ENCODE results near the gene CTH. TPM values are rescaled to one million over a fixed set of nuclear protein-coding genes. Genes with fewer than 3 reads are reported as not detected.

Gene CTH
- total and polyA plus RNA-seq, 2 of the 4 experiments (the other 2 are of a cell fraction) = 2.7 to 3.0 TPM

DNA sequence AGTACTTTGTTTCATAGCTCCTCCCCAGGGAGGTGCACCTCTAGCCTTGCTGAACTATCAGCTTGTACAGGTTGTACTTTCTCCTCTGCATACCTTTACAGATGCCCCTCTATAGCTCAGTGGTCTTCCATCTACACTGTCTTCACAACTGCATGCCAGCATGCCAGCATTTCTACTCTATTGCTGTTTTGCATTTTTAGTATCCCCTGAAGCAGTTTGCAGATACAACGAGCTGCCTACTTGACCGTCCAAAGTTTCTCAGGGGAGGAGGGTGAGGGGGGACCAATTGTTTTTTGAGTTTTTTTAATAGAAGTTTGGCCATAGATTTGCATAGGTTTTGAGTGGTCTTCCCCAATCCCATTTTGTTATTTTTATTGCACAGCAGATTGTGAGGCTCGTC lies 27.6 kb upstream of the CTH start:
- no peak overlapping the region for H3K18ac ChIP-seq (ENCODE audit: low read depth, low read length)
- no peak overlapping the region for H3K4me2 ChIP-seq (ENCODE audit: low read depth, low read length)
- no peak overlapping the region for H2BK20ac ChIP-seq (ENCODE audit: low read depth, low read length)
- no peak overlapping the region for H2AK5ac ChIP-seq (ENCODE audit: low read depth, low read length)
- no peaks in the 10 kb centered on the region for H3K79me1 ChIP-seq (ENCODE audit: low read depth in 1 of 2, low read length in 2 of 2)
- H3K9ac ChIP-seq (ENCODE audit: low read depth, low read length) = no peak overlapping the region
- no peaks in the 10 kb centered on the region for H4K20me1 ChIP-seq (ENCODE audit: insufficient read depth, low read length)
- TF ChIP-seq CEBPB (IDR thresholded peaks at IDR 0.05; ENCODE audit: low read depth, low read length) (no peak), BHLHE40 (IDR thresholded peaks at IDR 0.05; ENCODE audit: low read depth, low read length) (no peak), RCOR1 (IDR thresholded peaks at IDR 0.05; ENCODE audit: insufficient replicate concordance, low read length) (no peak), POLR2A (IDR thresholded peaks at IDR 0.05; ENCODE audit: low read depth, low read length) (no peak), FOS (IDR thresholded peaks at IDR 0.05; ENCODE audit: low read depth, low read length) (no peak), MXI1 (IDR thresholded peaks at IDR 0.05; ENCODE audit: borderline replicate concordance, low read depth, low read length) (no peak), RFX5 (IDR thresholded peaks at IDR 0.05; ENCODE audit: low read depth, low read length) (no peak), NFE2L2 (IDR thresholded peaks at IDR 0.05; ENCODE audit: low read depth, low read length) (no peak), CHD1 (IDR thresholded peaks at IDR 0.05; ENCODE audit: low read depth, low read length) (no peak)
- TF ChIP-seq, protein P1, sequence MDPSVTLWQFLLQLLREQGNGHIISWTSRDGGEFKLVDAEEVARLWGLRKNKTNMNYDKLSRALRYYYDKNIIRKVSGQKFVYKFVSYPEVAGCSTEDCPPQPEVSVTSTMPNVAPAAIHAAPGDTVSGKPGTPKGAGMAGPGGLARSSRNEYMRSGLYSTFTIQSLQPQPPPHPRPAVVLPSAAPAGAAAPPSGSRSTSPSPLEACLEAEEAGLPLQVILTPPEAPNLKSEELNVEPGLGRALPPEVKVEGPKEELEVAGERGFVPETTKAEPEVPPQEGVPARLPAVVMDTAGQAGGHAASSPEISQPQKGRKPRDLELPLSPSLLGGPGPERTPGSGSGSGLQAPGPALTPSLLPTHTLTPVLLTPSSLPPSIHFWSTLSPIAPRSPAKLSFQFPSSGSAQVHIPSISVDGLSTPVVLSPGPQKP (IDR thresholded peaks at IDR 0.05; ENCODE audit: borderline replicate concordance, low read depth, low read length) = no peak
- DNase-seq (no peak), ATAC-seq (ENCODE audit: low read depth) (no peak)
- H3K9me3 ChIP-seq (ENCODE audit: control insufficient read depth, insufficient read depth, low read length) = no peaks in the 10 kb centered on the region
- H3K27me3 ChIP-seq (ENCODE audit: control insufficient read depth, insufficient read depth, low read length) = peaks cover 1% of the 10 kb centered on the region; the same call in 1 of the 2 replicates
- BruUV-seq (replicated peaks) = no TSS peak
- no peak overlapping the region for H2BK5ac ChIP-seq (ENCODE audit: low read depth, low read length, poor library complexity, severe bottlenecking)
- no peak overlapping the region for H2AFZ ChIP-seq (replicated peaks; ENCODE audit: low read length, poor library complexity)
- intact Hi-C loops (cut with micrococcal nuclease) = no loop called here
- in situ Hi-C loops (cut with MboI; ENCODE audit: low sequenced_read_pairs) = no loop called here
- no peak overlapping the region for H2BK120ac ChIP-seq (ENCODE audit: low read depth, low read length)
- H3K56ac ChIP-seq (ENCODE audit: extremely low read depth, insufficient read depth, low read length) = no peak overlapping the region
- H4K8ac ChIP-seq (ENCODE audit: low read depth in 2 of 2, low read length in 2 of 2) = no peak overlapping the region
- no peak overlapping the region for H2BK15ac ChIP-seq (ENCODE audit: low read depth, low read length)
- H3K27ac ChIP-seq (ENCODE audit: insufficient read depth, low read length) = no peak overlapping the region
- H3K4me3 ChIP-seq (ENCODE audit: insufficient read depth, low read depth, low read length) = no peak overlapping the region
- no peak overlapping the region for H3K4ac ChIP-seq (ENCODE audit: low read depth, low read length)
- no CpG with 5 or more reads among the region's 3 CpGs for WGBS, 2 experiments (ENCODE audit: extremely low coverage in 2 of 2, insufficient read length in 1 of 2)
- no peaks in the 10 kb centered on the region for H3K4me1 ChIP-seq (ENCODE audit: control insufficient read depth, insufficient read depth, low read length)
- H3K14ac ChIP-seq (replicated peaks; ENCODE audit: low read depth, low read length) = no peak overlapping the region
- no peak overlapping the region for H3K23ac ChIP-seq (ENCODE audit: low read depth, low read length)
- no peak overlapping the region for H4K5ac ChIP-seq (ENCODE audit: low read depth, low read length)
- ChIA-PET CTCF (no interaction called here), POLR2A (ENCODE audit: unreplicated experiment) (no interaction called here)
- no peaks in the 10 kb centered on the region for H3K9me1 ChIP-seq (ENCODE audit: insufficient read depth, low read length)
- no peak overlapping the region for H4K91ac ChIP-seq (ENCODE audit: insufficient read depth, low read depth, low read length)
- no peak overlapping the region for H2AK9ac ChIP-seq (replicated peaks; ENCODE audit: low read depth, low read length, poor library complexity)
- dilution Hi-C loops (cut with HindIII; ENCODE audit: low sequenced_read_pairs, unreplicated experiment) = no loop called here
- no peaks in the 10 kb centered on the region for H3K36me3 ChIP-seq (ENCODE audit: control insufficient read depth, insufficient read depth, low read length)
